ENCODE measurements around the gene ANXA10.

GRCh38 chr4:168070903-168071302 is 21.4 kb upstream of the ANXA10 start:
- TF ChIP-seq ZNF138 (CRISPR knock-in tag; conservative IDR thresholded peaks at IDR 0.05) (no peak), NR1H2 (CRISPR knock-in tag; IDR thresholded peaks at IDR 0.05) (no peak), CTCF (IDR thresholded peaks at IDR 0.05) (no peak), STAT6 (CRISPR knock-in tag; conservative IDR thresholded peaks at IDR 0.05; ENCODE audit: low read depth) (no peak), TEAD4 (CRISPR knock-in tag; IDR thresholded peaks at IDR 0.05) (no peak), PRDM15 (CRISPR knock-in tag; IDR thresholded peaks at IDR 0.05) (no peak)

Data from WTC11 (cell line).